ENCODE results near the gene LYPLAL1.

DNA sequence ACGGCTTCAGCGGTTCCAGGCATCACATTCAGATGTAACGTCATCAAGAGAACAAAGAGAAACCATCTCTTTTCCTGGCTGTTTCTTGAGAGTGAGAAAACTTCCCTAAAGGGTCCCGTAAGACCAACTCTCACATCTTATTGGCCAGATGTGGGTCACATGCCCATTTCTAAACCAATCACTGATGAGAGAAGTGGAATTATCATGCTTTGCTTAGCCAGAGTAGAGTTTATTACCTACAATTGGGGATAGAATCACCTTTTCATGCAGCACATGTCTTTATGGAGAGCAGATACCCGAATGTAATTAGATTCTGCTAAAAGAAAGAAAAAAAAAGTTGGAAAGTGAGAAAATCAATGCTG, 54.4 kb downstream of the LYPLAL1 start:
- no peak for TF ChIP-seq POLR2A (IDR thresholded peaks at IDR 0.05)
- TF ChIP-seq CTCF (IDR thresholded peaks at IDR 0.05) = no peak
